Anterior cingulate cortex (tissue), 58 donors: ENCODE data around the gene CDC37L1.
"Not testable (repeated sequence)": the region's sequence is repeated elsewhere in the genome, so short reads cannot be mapped to it uniquely, and the experiment has no call there.

ENCODE experiments used
- DNase-seq, 58 donors: peaks; one replicate each; lab custom pipeline; 2025; lab: John Stamatoyannopoulos, UW

Gene CDC37L1

DNA sequence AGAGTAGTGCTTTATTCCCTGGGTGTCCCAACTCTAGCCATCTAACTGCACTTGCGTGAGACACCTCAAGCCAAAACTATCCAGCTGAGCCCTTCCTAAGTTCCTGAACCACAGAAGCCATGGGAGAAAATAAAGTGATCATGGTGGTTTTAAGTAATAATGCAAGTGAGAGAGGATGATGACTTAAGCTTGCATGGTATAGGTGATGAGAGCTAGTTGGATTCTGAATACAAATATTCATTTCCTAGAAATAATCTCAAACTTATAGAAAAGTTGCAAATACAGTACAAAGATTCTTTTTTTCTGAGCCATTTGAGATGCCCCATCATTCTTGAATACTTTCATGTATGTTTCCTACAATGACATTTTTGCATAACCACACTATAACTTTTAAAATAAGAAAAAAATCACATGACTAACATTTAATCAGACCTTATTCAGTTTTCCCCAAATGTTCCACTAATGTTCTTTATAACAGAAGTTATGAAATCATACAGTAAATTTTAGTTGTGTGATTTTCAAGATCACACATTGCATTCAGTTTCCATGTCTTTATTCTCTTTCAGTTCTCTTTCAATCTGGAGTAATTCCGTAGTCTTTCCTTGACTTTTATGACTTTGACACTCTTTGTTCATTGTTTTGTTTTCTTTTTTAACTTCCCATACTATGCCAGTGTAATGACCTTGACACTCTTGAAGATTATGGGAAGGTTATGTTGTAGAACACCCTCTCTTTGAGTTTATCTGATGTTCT lies 67.1 kb downstream of the CDC37L1 start:
- DNase-seq, result no peak

GRCh38 chr9:4748612-4749011 lies 69.2 kb downstream of the CDC37L1 start:
- no peak for DNase-seq

DNA sequence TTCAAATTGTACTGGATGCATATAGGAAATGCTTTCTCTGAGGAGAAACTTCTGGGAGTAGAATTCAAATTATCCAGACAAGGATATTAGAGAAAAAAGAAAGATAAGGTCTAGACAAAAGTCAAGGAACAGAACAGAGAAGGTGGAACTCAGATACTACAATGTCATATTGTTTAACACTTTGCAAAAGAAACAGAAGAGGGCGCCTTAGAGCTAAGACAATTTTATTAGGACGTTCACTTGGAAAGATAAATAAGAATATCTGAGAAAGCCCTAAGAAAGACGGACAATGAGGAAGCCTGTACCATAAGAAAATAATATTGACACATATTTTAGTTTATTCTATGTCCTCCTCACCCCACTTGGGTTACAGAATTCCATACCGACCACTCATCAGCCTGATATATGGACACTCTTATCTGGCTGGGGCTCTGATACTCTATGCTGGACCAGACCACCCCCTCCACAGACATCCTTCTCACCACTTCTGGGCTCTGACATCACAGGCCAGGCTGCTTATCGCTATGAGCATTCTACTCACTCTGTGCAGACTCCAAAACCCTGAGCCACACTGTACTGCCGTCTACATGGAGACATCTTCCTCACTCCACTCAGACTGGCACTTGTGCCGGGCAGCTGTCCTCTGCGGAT lies 70.8 kb downstream of the CDC37L1 start:
- peak in 1 of 58 donors; percentile 11 for DNase-seq

- DNase-seq, result not testable (repeated sequence)
Observed at GRCh38 chr9:4754530-4754929, 75.2 kb downstream of the CDC37L1 start.

GRCh38 chr9:4755026-4755609 lies 75.7 kb downstream of the CDC37L1 start:
- DNase-seq, result no peak

DNA sequence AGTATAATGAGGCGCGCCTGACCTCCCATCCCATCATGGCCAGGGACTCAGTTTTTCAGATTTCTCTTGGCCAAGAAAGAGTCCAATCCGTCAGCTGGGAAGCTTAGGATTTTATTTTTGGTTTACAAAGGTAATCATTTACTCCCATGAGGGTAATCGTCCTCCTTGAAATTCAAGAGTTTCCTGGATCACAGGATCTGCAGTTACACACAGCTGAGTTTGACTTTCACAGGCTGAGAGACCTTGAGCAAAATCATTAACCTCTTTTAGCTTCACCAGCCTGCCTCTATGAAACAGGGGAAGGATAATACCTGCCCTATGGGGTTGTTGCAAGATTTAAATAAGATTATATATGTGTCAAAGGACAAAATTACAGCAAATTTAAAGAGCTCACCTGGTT lies 77.1 kb downstream of the CDC37L1 start:
- no peak for DNase-seq
